GM04504 (cell line): Measurements from ENCODE around the gene SKP1.
"Not testable (repeated sequence)": the region's sequence is repeated elsewhere in the genome, so short reads cannot be mapped to it uniquely, and the experiment has no call there.

ENCODE experiments used
- DNase-seq: peaks from one replicate; pipeline ENCODE4 v3.0.0-alpha.2; 2012; ENCODE audit warnings: low read depth

The SKP1 gene

GRCh38 chr5:134177369-134178095 is 782 bp upstream of the SKP1 start:
- no peak for DNase-seq

- no peak for DNase-seq
Measured at GRCh38 chr5:134175921-134176510, 734 bp downstream of the SKP1 start.

- no peak for DNase-seq
Measured at GRCh38 chr5:134174841-134175839, 1.6 kb downstream of the SKP1 start.

- DNase-seq: no peak
Measured at GRCh38 chr5:134171972-134172371, 4.8 kb downstream of the SKP1 start.

GRCh38 chr5:134162592-134162991 is 14.2 kb downstream of the SKP1 start:
- DNase-seq: no peak

- no peak for DNase-seq
Measured at GRCh38 chr5:134161513-134162395, 15.0 kb downstream of the SKP1 start.

- DNase-seq: no peak
Measured at GRCh38 chr5:134153657-134154056, 23.1 kb downstream of the SKP1 start.

GRCh38 chr5:134153241-134153640 is 23.5 kb downstream of the SKP1 start:
- no peak for DNase-seq

GRCh38 chr5:134152173-134152832 is 24.4 kb downstream of the SKP1 start:
- not testable (repeated sequence) for DNase-seq

GRCh38 chr5:134151723-134152122 is 25.0 kb downstream of the SKP1 start:
- no peak for DNase-seq

GRCh38 chr5:134149571-134150303 is 27.0 kb downstream of the SKP1 start:
- DNase-seq: no peak

GRCh38 chr5:134148986-134149539 is 27.7 kb downstream of the SKP1 start:
- DNase-seq: no peak

- no peak for DNase-seq
Measured at GRCh38 chr5:134148316-134148715, 28.4 kb downstream of the SKP1 start.

- DNase-seq: no peak
Measured at GRCh38 chr5:134146651-134147518, 29.9 kb downstream of the SKP1 start.

- DNase-seq: peak; percentile 52
Measured at GRCh38 chr5:134145779-134146581, 30.8 kb downstream of the SKP1 start.

GRCh38 chr5:134145041-134145757 is 31.6 kb downstream of the SKP1 start:
- DNase-seq: no peak
